ENCODE data around the gene SDHB. TPM values are rescaled to one million over a fixed set of nuclear protein-coding genes. Genes with fewer than 3 reads are reported as not detected.

SDHB gene
- total RNA-seq, 1 donor from 2014 or later = 95.0 TPM

- intact Hi-C loops (cut with micrococcal nuclease) = loop anchor here (1.0 to 2.0 kb wide), 2 partner anchors 85 to 95 kb away; no protein-coding TSS in a partner anchor
These were observed 7.5 kb downstream of the SDHB start for GRCh38 chr1:17046334-17046657.

GRCh38 chr1:17045634-17046333 is 8.0 kb downstream of the SDHB start:
- intact Hi-C loops (cut with micrococcal nuclease) = loop anchor here (1.0 to 2.0 kb wide), 2 partner anchors 85 to 94 kb away; no protein-coding TSS in a partner anchor

- intact Hi-C loops (cut with micrococcal nuclease) = no loop called here
These were observed 8.7 kb downstream of the SDHB start for GRCh38 chr1:17045150-17045549.

GRCh38 chr1:17043676-17044075 is 10.2 kb downstream of the SDHB start:
- intact Hi-C loops (cut with micrococcal nuclease) = no loop called here

GRCh38 chr1:17040135-17040534 is 13.7 kb downstream of the SDHB start:
- intact Hi-C loops (cut with micrococcal nuclease) = no loop called here

GRCh38 chr1:17039522-17039921 is 14.3 kb downstream of the SDHB start:
- intact Hi-C loops (cut with micrococcal nuclease) = no loop called here

- intact Hi-C loops (cut with micrococcal nuclease) = no loop called here
These were observed 20.4 kb downstream of the SDHB start for GRCh38 chr1:17033481-17033880.

- intact Hi-C loops (cut with micrococcal nuclease) = no loop called here
These were observed 21.1 kb downstream of the SDHB start for GRCh38 chr1:17032741-17033140.

GRCh38 chr1:17031436-17031835 is 22.4 kb downstream of the SDHB start:
- intact Hi-C loops (cut with micrococcal nuclease) = no loop called here

GRCh38 chr1:17030206-17030605 is 23.6 kb downstream of the SDHB start:
- intact Hi-C loops (cut with micrococcal nuclease) = no loop called here

- intact Hi-C loops (cut with micrococcal nuclease) = no loop called here
These were observed 25.1 kb downstream of the SDHB start for GRCh38 chr1:17028662-17029188.

- intact Hi-C loops (cut with micrococcal nuclease) = no loop called here
These were observed 25.9 kb downstream of the SDHB start for GRCh38 chr1:17027900-17028299.

- intact Hi-C loops (cut with micrococcal nuclease) = no loop called here
These were observed 26.4 kb downstream of the SDHB start for GRCh38 chr1:17027403-17027802.

- intact Hi-C loops (cut with micrococcal nuclease) = no loop called here
These were observed 29.1 kb downstream of the SDHB start for GRCh38 chr1:17024721-17025120.

- intact Hi-C loops (cut with micrococcal nuclease) = no loop called here
These were observed 30.3 kb downstream of the SDHB start for GRCh38 chr1:17023573-17023972.

GRCh38 chr1:17023102-17023501 is 30.7 kb downstream of the SDHB start:
- intact Hi-C loops (cut with micrococcal nuclease) = no loop called here

- intact Hi-C loops (cut with micrococcal nuclease) = no loop called here
These were observed 31.9 kb downstream of the SDHB start for GRCh38 chr1:17021896-17022295.

GRCh38 chr1:17020502-17020901 is 33.3 kb downstream of the SDHB start:
- intact Hi-C loops (cut with micrococcal nuclease) = no loop called here

GRCh38 chr1:17018849-17019248 is 35.0 kb downstream of the SDHB start:
- intact Hi-C loops (cut with micrococcal nuclease) = no loop called here

GRCh38 chr1:17017435-17017834 is 36.4 kb downstream of the SDHB start:
- intact Hi-C loops (cut with micrococcal nuclease) = no loop called here

- intact Hi-C loops (cut with micrococcal nuclease) = no loop called here
These were observed 37.5 kb downstream of the SDHB start for GRCh38 chr1:17016317-17016661.

GRCh38 chr1:17014671-17015567 is 38.9 kb downstream of the SDHB start:
- intact Hi-C loops (cut with micrococcal nuclease) = loop anchor here (5.0 kb wide), 1 partner anchor 1493 kb away; the partner anchor contains the start of gene CASP9
